Placental pericyte (primary cell): ENCODE measurements around the gene NETO1. TPM values are rescaled to one million over a fixed set of nuclear protein-coding genes. Genes with fewer than 3 reads are reported as not detected.
A peak's percentile ranks its signal among the peaks of the same experiment; 100 is the strongest.

Experiments
- small RNA-seq: library from RNA; depleted of rRNA; stranded (forward); fragments of <200 nt; gene quantifications from one replicate; pipeline ENCODE3, GENCODE V24; 2012; ENCODE audit warnings: low replicate concordance
- total RNA-seq: library from RNA; depleted of rRNA; stranded (reverse); fragments of >200 nt; gene quantifications from 2 replicates; pipeline ENCODE4 v1.2.3, GENCODE V29; 2012

NETO1 gene
- 0.72 TPM in 1 of 2 replicates, not detected in the other for total RNA-seq

GRCh38 chr18:72867746-72868584 lies at the start of gene NETO1:
Gene NETO1 (minus strand): TSS chr18:72867987. CDS start chr18:72867291, 696 bp downstream.

Small RNAs within 50 kb of the gene (small RNA-seq; reads per million reads assigned to genes)
- gene MIR548AV (not detected), gene RNA5SP460 (2.0 reads per million, percentile 68 among the genes with 10 or more reads in this experiment)
